HG03457 (cell line): ENCODE measurements around the gene EFNA4.

Source experiments
- ATAC-seq: cut with Tn5 transposase; IDR thresholded peaks from one replicate; pipeline ENCODE4 v1.9.1; 2021; ENCODE audit warnings: moderate number of reproducible peaks; ENCODE audit not compliant: unreplicated experiment

The EFNA4 gene

GRCh38 chr1:155085504-155086127 lies 22.1 kb downstream of the EFNA4 start:
- ATAC-seq = no peak

- ATAC-seq = no peak
Observed at GRCh38 chr1:155086128-155086741, 22.7 kb downstream of the EFNA4 start.

- no peak for ATAC-seq
Observed at GRCh38 chr1:155086856-155087535, 23.5 kb downstream of the EFNA4 start.

- ATAC-seq = no peak
Observed at GRCh38 chr1:155091071-155092051, 27.8 kb downstream of the EFNA4 start.

- ATAC-seq = no peak
Observed at GRCh38 chr1:155092131-155092530, 28.6 kb downstream of the EFNA4 start.

GRCh38 chr1:155092641-155093040 lies 29.1 kb downstream of the EFNA4 start:
- ATAC-seq = no peak

- no peak for ATAC-seq
Observed at GRCh38 chr1:155093911-155094621, 30.5 kb downstream of the EFNA4 start.

- ATAC-seq = no peak
Observed at GRCh38 chr1:155094622-155094948, 31.0 kb downstream of the EFNA4 start.

- no peak for ATAC-seq
Observed at GRCh38 chr1:155099331-155099730, 35.8 kb downstream of the EFNA4 start.

GRCh38 chr1:155103325-155103724 lies 39.8 kb downstream of the EFNA4 start:
- ATAC-seq = no peak

- no peak for ATAC-seq
Observed at GRCh38 chr1:155104605-155105534, 41.3 kb downstream of the EFNA4 start.

- no peak for ATAC-seq
Observed at GRCh38 chr1:155105604-155106011, 42.1 kb downstream of the EFNA4 start.

GRCh38 chr1:155106862-155107261 lies 43.3 kb downstream of the EFNA4 start:
- ATAC-seq = no peak

- ATAC-seq = no peak
Observed at GRCh38 chr1:155107309-155108264, 44.0 kb downstream of the EFNA4 start.

- no peak for ATAC-seq
Observed at GRCh38 chr1:155108296-155108695, 44.8 kb downstream of the EFNA4 start.

GRCh38 chr1:155110381-155110780 lies 46.8 kb downstream of the EFNA4 start:
- no peak for ATAC-seq

GRCh38 chr1:155110826-155111225 lies 47.3 kb downstream of the EFNA4 start:
- no peak for ATAC-seq

GRCh38 chr1:155113450-155113980 lies 50.0 kb downstream of the EFNA4 start:
- ATAC-seq = no peak
